Suprapubic skin (tissue), 4 donors: ENCODE results near the gene ADGRD2. TPM values are rescaled to one million over a fixed set of nuclear protein-coding genes. Genes with fewer than 3 reads are reported as not detected.

Experiments used
- DNase-seq, 2 donors: peaks; one replicate each; pipeline ENCODE4 v3.0.0-alpha.2; 2019; ENCODE audit warnings: low spot score in 2 of 2
- H3K27ac ChIP-seq: fragments of 200-600 bp; sonication (generic); one replicate; pipeline ENCODE4 v1.5.1; 2019
- H3K27me3 ChIP-seq: fragments of 200-600 bp; sonication (generic); one replicate; pipeline ENCODE4 v1.5.1; 2019
- H3K36me3 ChIP-seq: fragments of 200-600 bp; sonication (generic); one replicate; pipeline ENCODE4 v1.5.1; 2019
- H3K4me1 ChIP-seq: fragments of 200-600 bp; sonication (generic); one replicate; pipeline ENCODE4 v1.5.1; 2019
- H3K4me3 ChIP-seq: fragments of 200-600 bp; sonication (generic); one replicate; pipeline ENCODE4 v1.5.1; 2019; ENCODE audit warnings: mild to moderate bottlenecking
- H3K9me3 ChIP-seq: fragments of 200-600 bp; sonication (generic); one replicate; pipeline ENCODE4 v1.5.1; 2019
- CTCF ChIP-seq, 2 donors: fragments of 200-600 bp in 1 of 2; fragments of 450-650 bp in 1 of 2; sonication (generic) in 1 of 2; IDR thresholded peaks; one replicate each; pipeline ENCODE4 v1.5.1; 2016 to 2019; ENCODE audit warnings: antibody characterized with exemption in 2 of 2, mild to moderate bottlenecking in 1 of 2, moderate library complexity in 1 of 2
- EP300 ChIP-seq: sonication (generic); formaldehyde crosslinking; IDR thresholded peaks from one replicate; pipeline ENCODE4 v1.6.1; 2017; ENCODE audit warnings: antibody characterized with exemption
- POLR2A ChIP-seq, 2 donors: fragments of 450-650 bp; IDR thresholded peaks; one replicate each; pipeline ENCODE4 v1.6.1; 2017; ENCODE audit warnings: antibody characterized with exemption in 2 of 2, mild to moderate bottlenecking in 2 of 2, moderate library complexity in 2 of 2
- POLR2AphosphoS5 ChIP-seq, 3 donors: sonication (generic); formaldehyde crosslinking; IDR thresholded peaks; one replicate each; pipeline ENCODE4 v1.6.1; 2017; ENCODE audit warnings: antibody characterized with exemption in 3 of 3
- WGBS: methylation state at CpG from one replicate; pipeline ENCODE4 v1.1.5; 2018; 5-methylcytosine and 5-hydroxymethylcytosine counted together
- total RNA-seq, 4 donors: library from RNA; depleted of rRNA; stranded (reverse); fragments of >200 nt; gene quantifications; one replicate each; pipeline ENCODE4 v1.1.0, GENCODE V29; 2016

The ADGRD2 gene
- total RNA-seq, 4 donors from 2014 or later, result 0.31 to 7.7 TPM; not detected in 2

GRCh38 chr9:124502711-124503702 is 52.8 kb downstream of the ADGRD2 start:
- Histone ChIP-seq H3K4me1 (peaks cover 22% of the 10 kb centered on the region), H3K27me3 (peaks cover 76% of the 10 kb centered on the region), H3K4me3 (no peak overlapping the region), H3K36me3 (no peaks in the 10 kb centered on the region), H3K27ac (no peak overlapping the region), H3K9me3 (no peaks in the 10 kb centered on the region)
- no peak for DNase-seq
- no peak for TF ChIP-seq CTCF (IDR thresholded peaks at IDR 0.05)
- TF ChIP-seq POLR2AphosphoS5 (IDR thresholded peaks at IDR 0.05), result no peak
- TF ChIP-seq POLR2A (IDR thresholded peaks at IDR 0.05), result no peak
- no peak for TF ChIP-seq EP300
- WGBS, result 5% methylated on average over 12 of the region's 96 CpGs

GRCh38 chr9:124503713-124504529 is 53.7 kb downstream of the ADGRD2 start:
- peak overlapping the region; percentile 42 for H3K4me3 ChIP-seq
- H3K27me3 ChIP-seq, result peaks cover 74% of the 10 kb centered on the region
- peaks cover 22% of the 10 kb centered on the region for H3K4me1 ChIP-seq
- DNase-seq, result no peak
- H3K27ac ChIP-seq, result no peak overlapping the region
- no peaks in the 10 kb centered on the region for H3K9me3 ChIP-seq
- WGBS, result 5% methylated on average over 55 of the region's 76 CpGs
- TF ChIP-seq POLR2AphosphoS5 (IDR thresholded peaks at IDR 0.05) (no peak), CTCF (IDR thresholded peaks at IDR 0.05) (no peak), POLR2A (IDR thresholded peaks at IDR 0.05) (no peak), EP300 (no peak)
- no peaks in the 10 kb centered on the region for H3K36me3 ChIP-seq

GRCh38 chr9:124504530-124505005 is 54.3 kb downstream of the ADGRD2 start:
- H3K9me3 ChIP-seq, result no peaks in the 10 kb centered on the region
- H3K27ac ChIP-seq, result no peak overlapping the region
- no peak for DNase-seq
- H3K36me3 ChIP-seq, result no peaks in the 10 kb centered on the region
- TF ChIP-seq POLR2AphosphoS5 (IDR thresholded peaks at IDR 0.05) (no peak), POLR2A (IDR thresholded peaks at IDR 0.05) (no peak), CTCF (IDR thresholded peaks at IDR 0.05) (no peak), EP300 (no peak)
- H3K4me3 ChIP-seq, result peak overlapping the region; percentile 42
- peaks cover 67% of the 10 kb centered on the region for H3K27me3 ChIP-seq
- WGBS, result no CpG with 5 or more reads among the region's 81 CpGs
- H3K4me1 ChIP-seq, result peaks cover 22% of the 10 kb centered on the region

GRCh38 chr9:124505006-124505900 is 55.0 kb downstream of the ADGRD2 start:
- Histone ChIP-seq H3K4me1 (peaks cover 22% of the 10 kb centered on the region), H3K36me3 (no peaks in the 10 kb centered on the region), H3K27ac (no peak overlapping the region), H3K4me3 (peak overlapping the region; percentile 42), H3K27me3 (peaks cover 60% of the 10 kb centered on the region), H3K9me3 (no peaks in the 10 kb centered on the region)
- no peak for DNase-seq
- TF ChIP-seq EP300 (no peak), POLR2AphosphoS5 (IDR thresholded peaks at IDR 0.05) (no peak), POLR2A (IDR thresholded peaks at IDR 0.05) (no peak), CTCF (IDR thresholded peaks at IDR 0.05) (no peak)
- 42% methylated on average over 18 of the region's 69 CpGs for WGBS
